Stimulated activated CD4-positive, alpha-beta T cell treated with anti-CD3 and anti-CD28 coated beads, Interleukin-12 subunit alpha, Interleukin-12 subunit beta, amount 100 ng/mL, for 24 hours (primary cell): ENCODE data around the gene HUNK.

ENCODE experiments used
- DNase-seq, 2 experiments: peaks; one replicate each; pipeline ENCODE4 v3.0.0-alpha.2; 2020; ENCODE audit warnings: low read depth in 2 of 2

Gene HUNK

DNA sequence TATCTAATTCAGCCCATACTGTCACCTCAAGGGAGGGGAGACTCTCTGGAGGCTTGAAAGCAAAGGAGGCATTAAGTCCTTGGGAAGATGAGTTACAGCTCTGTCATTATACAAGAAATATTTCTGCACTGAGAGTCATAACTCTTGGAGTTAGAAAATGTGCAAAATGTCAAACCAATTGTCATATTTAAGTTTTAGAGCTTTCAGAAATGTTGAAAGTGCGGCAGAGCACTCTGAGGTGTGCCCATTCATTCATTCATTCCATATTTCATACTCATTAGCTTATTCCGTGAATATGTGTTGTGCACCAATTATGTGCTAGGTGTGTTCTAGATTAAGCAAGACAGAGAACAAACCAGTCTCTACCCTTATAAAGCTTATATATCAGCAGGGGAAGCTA lies 87.1 kb downstream of the HUNK start:
- DNase-seq, result no peak

DNA sequence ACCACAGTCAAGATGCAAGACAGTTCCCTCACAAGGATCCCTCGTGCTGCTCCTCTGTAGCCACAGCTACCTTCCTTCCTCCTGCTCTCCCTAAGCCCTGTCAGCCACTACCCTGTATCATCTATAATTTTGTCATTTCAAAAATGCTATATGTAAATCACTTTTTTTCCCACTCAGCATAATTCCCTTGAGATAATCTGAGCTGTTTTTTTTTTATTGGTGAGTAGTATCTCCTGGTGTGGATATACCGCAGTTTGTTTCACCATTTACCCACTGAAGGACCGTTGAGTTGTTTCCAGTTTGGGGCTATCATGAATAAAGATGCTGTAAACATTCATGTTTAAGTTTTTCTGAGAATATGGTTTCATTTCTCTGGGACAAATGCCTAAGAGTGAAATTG lies 88.2 kb downstream of the HUNK start:
- no peak for DNase-seq

GRCh38 chr21:31961704-31962103 lies 88.9 kb downstream of the HUNK start:
- DNase-seq, result no peak

- DNase-seq, result no peak
Observed at GRCh38 chr21:31964692-31965091, 91.9 kb downstream of the HUNK start.

GRCh38 chr21:31967334-31967733 lies 94.5 kb downstream of the HUNK start:
- DNase-seq, result no peak

GRCh38 chr21:31972622-31973021 lies 99.8 kb downstream of the HUNK start:
- DNase-seq, result no peak

GRCh38 chr21:31973402-31973944 lies 100.7 kb downstream of the HUNK start:
- DNase-seq, result no peak

DNA sequence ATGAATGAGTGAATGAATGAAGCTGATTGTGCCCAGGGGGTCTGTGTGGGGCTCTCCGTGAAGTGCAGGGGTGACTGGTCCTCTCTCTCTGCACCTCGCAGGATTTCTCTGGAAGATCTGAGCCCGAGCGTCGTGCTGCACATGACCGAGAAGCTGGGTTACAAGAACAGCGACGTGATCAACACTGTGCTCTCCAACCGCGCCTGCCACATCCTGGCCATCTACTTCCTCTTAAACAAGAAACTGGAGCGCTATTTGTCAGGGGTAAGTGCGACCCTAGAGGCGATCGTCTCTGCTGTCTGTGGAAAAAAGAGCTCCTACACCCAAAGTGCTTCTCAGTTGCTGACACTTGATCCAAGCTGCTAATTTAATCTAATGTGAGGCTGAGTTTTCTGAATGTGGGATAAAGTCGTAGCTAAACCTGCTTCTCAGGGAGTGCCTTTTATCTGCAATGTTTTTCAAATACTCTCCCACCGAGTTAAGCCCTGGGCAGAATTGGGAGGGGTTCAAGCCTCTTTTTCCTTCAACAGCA lies 101.7 kb downstream of the HUNK start:
- DNase-seq, result no peak

DNA sequence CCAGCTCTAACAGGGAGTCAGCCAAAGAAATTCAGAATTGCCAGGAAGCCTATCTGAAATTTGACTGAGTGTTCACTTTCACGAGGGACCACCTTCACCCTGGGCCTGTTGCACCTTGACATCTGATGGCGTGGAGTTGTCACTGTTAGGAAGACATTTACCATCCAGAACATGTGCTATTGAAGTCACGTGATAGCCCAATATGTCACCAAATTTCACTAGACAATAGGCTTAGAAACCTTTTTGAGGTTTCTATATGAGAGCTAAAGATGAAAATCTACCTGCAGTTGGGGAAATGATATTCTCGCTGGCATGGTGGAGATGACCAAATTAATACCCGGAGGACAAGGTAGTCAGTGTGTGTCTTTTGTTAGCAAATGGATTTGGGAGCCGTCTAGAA lies 102.7 kb downstream of the HUNK start:
- DNase-seq, result no peak

GRCh38 chr21:31977816-31978215 lies 105.0 kb downstream of the HUNK start:
- no peak for DNase-seq

DNA sequence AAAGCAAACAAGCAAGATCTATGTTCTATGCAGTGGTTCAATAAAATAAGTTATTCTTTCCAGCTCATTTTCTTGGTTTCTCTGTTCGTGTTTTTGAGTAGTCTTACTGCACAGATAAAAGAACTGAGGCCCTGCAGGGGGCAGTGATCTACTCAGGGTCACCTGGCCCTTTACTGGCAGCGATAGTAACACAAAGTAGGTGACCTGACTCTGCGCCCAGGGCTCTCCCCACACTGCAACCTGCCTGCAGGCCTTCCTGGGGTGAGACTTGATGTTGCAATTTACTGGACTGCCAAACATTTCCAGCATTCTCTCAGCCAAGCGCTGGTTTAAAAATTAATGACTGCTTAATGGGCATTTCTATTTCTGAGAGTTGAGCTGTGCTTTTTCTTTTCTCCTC lies 110.3 kb downstream of the HUNK start:
- no peak for DNase-seq

DNA sequence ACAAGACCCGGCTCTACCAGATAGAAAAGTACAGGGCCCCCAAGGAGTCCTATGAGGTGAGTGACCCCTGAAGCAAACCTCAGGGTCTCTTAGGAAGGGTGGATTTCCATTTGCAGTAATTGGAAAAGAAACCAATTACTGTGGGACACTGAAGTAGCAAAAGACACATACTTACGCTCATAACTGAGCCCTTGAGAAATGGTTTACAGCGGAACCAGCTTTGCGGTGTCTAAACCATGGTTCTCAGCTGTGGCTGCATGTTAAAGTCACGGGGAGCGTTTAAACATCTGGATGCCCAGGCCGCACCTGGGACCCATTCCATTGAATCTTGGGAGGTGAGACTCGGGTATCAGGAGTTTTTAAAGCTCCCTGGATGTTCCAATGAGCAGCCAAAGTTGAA lies 110.7 kb downstream of the HUNK start:
- no peak for DNase-seq

- no peak for DNase-seq
Observed at GRCh38 chr21:31985398-31985797, 112.6 kb downstream of the HUNK start.

- DNase-seq, result no peak
Observed at GRCh38 chr21:31986035-31986856, 113.4 kb downstream of the HUNK start.

GRCh38 chr21:31987696-31988095 lies 114.9 kb downstream of the HUNK start:
- DNase-seq, result no peak

- DNase-seq, result no peak
Observed at GRCh38 chr21:31988492-31989290, 115.9 kb downstream of the HUNK start.

- no peak for DNase-seq
Observed at GRCh38 chr21:31991356-31992331, 118.8 kb downstream of the HUNK start.

- DNase-seq, result no peak
Observed at GRCh38 chr21:31992391-31992790, 119.6 kb downstream of the HUNK start.

GRCh38 chr21:31993826-31994825 lies 121.3 kb downstream of the HUNK start:
- no peak for DNase-seq

DNA sequence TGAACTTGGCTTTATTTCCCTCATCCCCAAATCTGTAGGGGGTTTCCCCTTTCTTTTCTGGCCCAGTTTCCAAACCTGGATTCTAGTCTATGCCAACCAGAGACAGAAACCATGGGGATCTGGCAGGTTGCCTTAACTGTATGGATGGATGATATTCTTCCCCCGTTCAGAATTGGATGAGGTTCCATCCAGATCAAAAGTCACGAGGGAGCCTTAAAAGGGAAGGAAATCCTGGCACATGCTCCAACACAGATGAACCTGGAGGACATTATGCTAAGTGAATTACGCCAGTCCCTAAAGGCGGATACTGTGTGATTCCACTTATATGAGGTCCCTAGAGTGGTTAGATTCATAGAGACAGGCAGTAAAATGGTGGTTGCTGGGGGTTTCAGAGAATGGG lies 124.4 kb downstream of the HUNK start:
- DNase-seq, result no peak
